Fibroblast of mammary gland (primary cell): ENCODE data around the gene NKD1.

ENCODE experiments used
- DNase-seq: peaks from one replicate; pipeline ENCODE4 v3.0.0-alpha.2; 2010; ENCODE audit warnings: low read depth
- H3K4me3 ChIP-seq: 2 replicates; pipeline ENCODE4 v1.5.1; 2011; ENCODE audit warnings: low read depth, mild to moderate bottlenecking, low read length, moderate library complexity; ENCODE audit not compliant: control insufficient read depth
- CTCF ChIP-seq: conservative IDR thresholded peaks from 2 replicates; pipeline ENCODE4 v1.5.1; 2011; ENCODE audit warnings: low read depth, low read length, inconsistent platforms; ENCODE audit not compliant: control insufficient read depth, insufficient read depth

NKD1 gene

GRCh38 chr16:50525716-50526115 is 22.5 kb upstream of the NKD1 start:
- no peak for TF ChIP-seq CTCF
- no peak for DNase-seq
- no peak overlapping the region for H3K4me3 ChIP-seq

GRCh38 chr16:50526249-50526648 is 21.9 kb upstream of the NKD1 start:
- DNase-seq = no peak
- H3K4me3 ChIP-seq = no peak overlapping the region
- no peak for TF ChIP-seq CTCF

- DNase-seq = no peak
- TF ChIP-seq CTCF = no peak
- no peak overlapping the region for H3K4me3 ChIP-seq
Observed at GRCh38 chr16:50526796-50527195, 21.4 kb upstream of the NKD1 start.

GRCh38 chr16:50528820-50529219 is 19.4 kb upstream of the NKD1 start:
- no peak for TF ChIP-seq CTCF
- H3K4me3 ChIP-seq = no peak overlapping the region
- no peak for DNase-seq

- no peak for DNase-seq
- H3K4me3 ChIP-seq = no peak overlapping the region
- TF ChIP-seq CTCF = no peak
Observed at GRCh38 chr16:50529334-50529733, 18.9 kb upstream of the NKD1 start.

- no peak for TF ChIP-seq CTCF
- DNase-seq = no peak
- no peak overlapping the region for H3K4me3 ChIP-seq
Observed at GRCh38 chr16:50530277-50531236, 17.6 kb upstream of the NKD1 start.
